K562 (cell line): ENCODE data around the gene KLHL28. TPM values are rescaled to one million over a fixed set of nuclear protein-coding genes. Genes with fewer than 3 reads are reported as not detected.
A peak's percentile ranks its signal among the peaks of the same experiment; 100 is the strongest.

Source experiments
- CREB3L1 ChIP-seq: fragments of 450-650 bp; IDR thresholded peaks from 2 replicates; pipeline ENCODE4 v1.6.1; 2014; ENCODE audit warnings: low read depth, mild to moderate bottlenecking, moderate library complexity, borderline replicate concordance
- CXXC5 ChIP-seq: fragments of 250-450 bp; sonication (Bioruptor Pico); IDR thresholded peaks from 2 replicates; pipeline ENCODE4 v1.8.0; 2022; ENCODE audit warnings: inconsistent platforms, mild to moderate bottlenecking, moderate library complexity
- DNMT1 ChIP-seq: fragments of 450-650 bp; IDR thresholded peaks from 2 replicates; pipeline ENCODE4 v1.6.1; 2016; ENCODE audit warnings: antibody characterized with exemption, mild to moderate bottlenecking
- ETV6 ChIP-seq, 3 experiments: fragments of 150-350 bp in 1 of 3; sonication (generic) in 1 of 3; formaldehyde crosslinking in 1 of 3; IDR thresholded peaks; 2 replicates each; pipeline versions ENCODE4 v1.6.1 to v1.8.0; 2014 to 2022; ENCODE audit warnings: borderline replicate concordance in 2 of 3, low read depth in 2 of 3, antibody characterized with exemption in 1 of 3, low read length in 1 of 3, mild to moderate bottlenecking in 1 of 3, missing genetic modification reagents in 1 of 3
- FOXA3 ChIP-seq, 2 experiments: fragments of 450-650 bp in 1 of 2; sonication (generic) in 1 of 2; formaldehyde crosslinking; IDR thresholded peaks in 1 of 2; conservative IDR thresholded peaks in 1 of 2; 2 replicates each; pipeline versions ENCODE4 v1.4.0 to v1.8.0; 2020 to 2022; ENCODE audit warnings: mild to moderate bottlenecking in 2 of 2, missing genetic modification reagents in 1 of 2
- FOXK1 ChIP-seq: sonication (generic); formaldehyde crosslinking; IDR thresholded peaks from 2 replicates; pipeline ENCODE4 v1.8.0; 2022; ENCODE audit warnings: missing genetic modification reagents, mild to moderate bottlenecking, borderline replicate concordance
- KAT7 ChIP-seq: sonication (generic); formaldehyde crosslinking; IDR thresholded peaks from 2 replicates; pipeline ENCODE4 v1.8.0; 2022; ENCODE audit warnings: missing genetic modification reagents, mild to moderate bottlenecking, borderline replicate concordance
- MAFG ChIP-seq: fragments of 450-650 bp; conservative IDR thresholded peaks from 2 replicates; pipeline ENCODE4 v1.6.1; 2016; ENCODE audit warnings: missing genetic modification characterization, missing compliant biosample characterization
- MAZ ChIP-seq, 2 experiments: fragments of 450-650 bp in 1 of 2; sonication (generic) in 1 of 2; formaldehyde crosslinking; IDR thresholded peaks in 1 of 2; conservative IDR thresholded peaks in 1 of 2; 2 replicates each; pipeline versions ENCODE4 v1.4.0 to v1.5.0; 2020; ENCODE audit warnings: mild to moderate bottlenecking in 1 of 2, missing genetic modification reagents in 1 of 2
- MBD2 ChIP-seq: sonication (generic); IDR thresholded peaks from 2 replicates; pipeline ENCODE4 v1.6.1; 2016; ENCODE audit warnings: low read depth, borderline replicate concordance
- NONO ChIP-seq, 2 experiments: fragments of 200-400 bp in 1 of 2; fragments of 450-650 bp in 1 of 2; formaldehyde crosslinking in 1 of 2; IDR thresholded peaks; 2 replicates each; pipeline ENCODE4 v1.6.1; 2017; ENCODE audit warnings: low read depth in 2 of 2, mild to moderate bottlenecking in 2 of 2, moderate library complexity in 2 of 2, low read length in 1 of 2
- PML ChIP-seq: IDR thresholded peaks from 2 replicates; pipeline ENCODE4 v1.6.1; 2012; ENCODE audit warnings: low read length, inconsistent platforms
- SNAPC5 ChIP-seq: fragments of 250-450 bp; sonication (Bioruptor Pico); IDR thresholded peaks from 2 replicates; pipeline ENCODE4 v1.8.0; 2021; ENCODE audit warnings: moderate library complexity, mild to moderate bottlenecking, inconsistent platforms
- STAT5B ChIP-seq: fragments of 250-450 bp; sonication (Bioruptor Pico); IDR thresholded peaks from 2 replicates; pipeline ENCODE4 v1.8.0; 2021; ENCODE audit warnings: mild to moderate bottlenecking, inconsistent platforms
- TEAD2 ChIP-seq: fragments of 450-650 bp; IDR thresholded peaks from 2 replicates; pipeline ENCODE4 v1.6.1; 2016; ENCODE audit warnings: missing genetic modification characterization, control low read depth, missing compliant biosample characterization
- THRB ChIP-seq: fragments of 450-650 bp; formaldehyde crosslinking; conservative IDR thresholded peaks from 2 replicates; pipeline ENCODE4 v1.4.0; 2022; ENCODE audit warnings: mild to moderate bottlenecking, missing genetic modification characterization
- ZNF134 ChIP-seq: fragments of 250-450 bp; sonication (Bioruptor Pico); conservative IDR thresholded peaks from 2 replicates; pipeline ENCODE4 v1.4.0; 2020
- ZNF707 ChIP-seq: fragments of 250-450 bp; sonication (Bioruptor Pico); conservative IDR thresholded peaks from 2 replicates; pipeline ENCODE4 v1.8.0; 2022; ENCODE audit warnings: inconsistent platforms, mild to moderate bottlenecking, moderate library complexity
- ZNF778 ChIP-seq: fragments of 450-650 bp; formaldehyde crosslinking; IDR thresholded peaks from 2 replicates; pipeline ENCODE4 v1.4.0; 2020; ENCODE audit warnings: mild to moderate bottlenecking, moderate library complexity
- polyA plus RNA-seq, 8 experiments: library from polyadenylated mRNA; depleted of rRNA in 4 of 8; stranded (reverse) in 5 of 8; unstranded in 3 of 8; fragments of >200 nt; fragmentation: Nextera tagmentation in 2 of 8; fragmentation: Illumina TruSeq in 1 of 8; extraction: Ambion mirVana in 2 of 8; extraction: Trizol in 1 of 8; gene quantifications; 2 replicates each; pipeline versions ENCODE4 v1.2.1 to v1.2.3, GENCODE V29; 2011 to 2014; ENCODE audit warnings: inconsistent platforms in 1 of 8, missing spikeins in 1 of 8
- total RNA-seq, 7 experiments: library from RNA; depleted of rRNA in 6 of 7; stranded (reverse); fragments of >200 nt in 6 of 7; fragmentation: Illumina TruSeq in 2 of 7; extraction: Trizol in 2 of 7; gene quantifications; 2 replicates each; pipeline versions ENCODE4 v1.2.1 to v1.2.3, GENCODE V29; 2011 to 2021; ENCODE audit warnings: low replicate concordance in 1 of 7
- TF ChIP-seq, protein P1 (sequence below), 2 experiments: fragments of 450-650 bp in 1 of 2; sonication (generic) in 1 of 2; formaldehyde crosslinking; conservative IDR thresholded peaks; 2 replicates each; pipeline versions ENCODE4 v1.4.0 to v1.8.1; 2020 to 2022; ENCODE audit warnings: mild to moderate bottlenecking in 1 of 2, missing genetic modification reagents in 1 of 2
- TF ChIP-seq, protein P2 (sequence below): fragments of 250-450 bp; sonication (Bioruptor Pico); IDR thresholded peaks from 2 replicates; pipeline ENCODE4 v1.5.0; 2020; ENCODE audit warnings: mild to moderate bottlenecking, borderline replicate concordance

The KLHL28 gene
- total and polyA plus RNA-seq, 9 of the 15 experiments (the other 6 are each of a cell fraction or from before 2014, with no cell fraction given) = 1.1 to 7.5 (median 4.7) TPM

GRCh38 chr14:44961554-44962333 lies at the start of gene KLHL28, which contains the start of gene TOGARAM1 (continued):
- TF ChIP-seq ZNF707 (CRISPR knock-in tag) = no peak
- TF ChIP-seq STAT5B = no peak
- TF ChIP-seq CREB3L1 = peak; percentile 81
- no peak for TF ChIP-seq MAFG
- peak in 1 of 2 experiments; percentile 42; a peak in 1 of 4 replicates for TF ChIP-seq NONO (IDR thresholded peaks at IDR 0.05; ENCODE audit: low read depth in 2 of 2, low read length in 1 of 2)
- no peak for TF ChIP-seq THRB (CRISPR knock-in tag)
- TF ChIP-seq MBD2 = peak; percentile 70; the same call in 1 of the 2 replicates
- TF ChIP-seq, protein P1, sequence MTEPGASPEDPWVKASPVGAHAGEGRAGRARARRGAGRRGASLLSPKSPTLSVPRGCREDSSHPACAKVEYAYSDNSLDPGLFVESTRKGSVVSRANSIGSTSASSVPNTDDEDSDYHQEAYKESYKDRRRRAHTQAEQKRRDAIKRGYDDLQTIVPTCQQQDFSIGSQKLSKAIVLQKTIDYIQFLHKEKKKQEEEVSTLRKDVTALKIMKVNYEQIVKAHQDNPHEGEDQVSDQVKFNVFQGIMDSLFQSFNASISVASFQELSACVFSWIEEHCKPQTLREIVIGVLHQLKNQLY (CRISPR knock-in tag; conservative IDR thresholded peaks at IDR 0.05) = no peak
- TF ChIP-seq SNAPC5 (CRISPR knock-in tag) = no peak
- no peak for TF ChIP-seq TEAD2 (tag)
- no peak for TF ChIP-seq ZNF778 (CRISPR knock-in tag)
- 0 out of 2 replicates have a peak, but pooled peaks have one; percentile 40 for TF ChIP-seq PML
- TF ChIP-seq CXXC5 (CRISPR knock-in tag) = peak; percentile 70
- no peak for TF ChIP-seq FOXA3 (CRISPR knock-in tag; conservative IDR thresholded peaks at IDR 0.05 in 1 of 2, IDR thresholded peaks at IDR 0.05 in 1 of 2)
- no peak for TF ChIP-seq FOXK1 (CRISPR knock-in tag)
- no peak for TF ChIP-seq ZNF134 (CRISPR knock-in tag)
- TF ChIP-seq MAZ (CRISPR knock-in tag; conservative IDR thresholded peaks at IDR 0.05 in 1 of 2, IDR thresholded peaks at IDR 0.05 in 1 of 2) = peak; percentile 56 to 82; a peak in 3 of 4 replicates
- TF ChIP-seq, protein P2, sequence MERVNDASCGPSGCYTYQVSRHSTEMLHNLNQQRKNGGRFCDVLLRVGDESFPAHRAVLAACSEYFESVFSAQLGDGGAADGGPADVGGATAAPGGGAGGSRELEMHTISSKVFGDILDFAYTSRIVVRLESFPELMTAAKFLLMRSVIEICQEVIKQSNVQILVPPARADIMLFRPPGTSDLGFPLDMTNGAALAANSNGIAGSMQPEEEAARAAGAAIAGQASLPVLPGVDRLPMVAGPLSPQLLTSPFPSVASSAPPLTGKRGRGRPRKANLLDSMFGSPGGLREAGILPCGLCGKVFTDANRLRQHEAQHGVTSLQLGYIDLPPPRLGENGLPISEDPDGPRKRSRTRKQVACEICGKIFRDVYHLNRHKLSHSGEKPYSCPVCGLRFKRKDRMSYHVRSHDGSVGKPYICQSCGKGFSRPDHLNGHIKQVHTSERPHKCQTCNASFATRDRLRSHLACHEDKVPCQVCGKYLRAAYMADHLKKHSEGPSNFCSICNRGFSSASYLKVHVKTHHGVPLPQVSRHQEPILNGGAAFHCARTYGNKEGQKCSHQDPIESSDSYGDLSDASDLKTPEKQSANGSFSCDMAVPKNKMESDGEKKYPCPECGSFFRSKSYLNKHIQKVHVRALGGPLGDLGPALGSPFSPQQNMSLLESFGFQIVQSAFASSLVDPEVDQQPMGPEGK (CRISPR knock-in tag) = no peak
- TF ChIP-seq ETV6 (IDR thresholded peaks at IDR 0.05; ENCODE audit: borderline replicate concordance in 1 of 2, low read depth in 2 of 2, low read length in 1 of 2) = no peak
- TF ChIP-seq ETV6 (CRISPR knock-in tag; IDR thresholded peaks at IDR 0.05; ENCODE audit: borderline replicate concordance) = no peak
- TF ChIP-seq DNMT1 = no peak
- no peak for TF ChIP-seq KAT7 (CRISPR knock-in tag)
